Coronary artery (tissue), 2 donors: ENCODE measurements around the gene NUBP2.

ENCODE experiments used
- DNase-seq: peaks from one replicate; pipeline ENCODE4 v3.0.0-alpha.2; 2017; ENCODE audit warnings: low spot score
- H3K27ac ChIP-seq, 2 donors: fragments of 200-600 bp; sonication (generic); one replicate each; pipeline ENCODE4 v1.5.1; 2016 to 2019
- H3K4me3 ChIP-seq: fragments of 200-600 bp; sonication (generic); 2 replicates; pipeline ENCODE4 v1.5.1; 2016; ENCODE audit warnings: mild to moderate bottlenecking, moderate library complexity
- TF ChIP-seq, protein P1 (sequence below): fragments of 200-600 bp; sonication (generic); IDR thresholded peaks from one replicate; pipeline ENCODE4 v1.5.1; 2019; ENCODE audit warnings: antibody characterized with exemption

The NUBP2 gene

DNA sequence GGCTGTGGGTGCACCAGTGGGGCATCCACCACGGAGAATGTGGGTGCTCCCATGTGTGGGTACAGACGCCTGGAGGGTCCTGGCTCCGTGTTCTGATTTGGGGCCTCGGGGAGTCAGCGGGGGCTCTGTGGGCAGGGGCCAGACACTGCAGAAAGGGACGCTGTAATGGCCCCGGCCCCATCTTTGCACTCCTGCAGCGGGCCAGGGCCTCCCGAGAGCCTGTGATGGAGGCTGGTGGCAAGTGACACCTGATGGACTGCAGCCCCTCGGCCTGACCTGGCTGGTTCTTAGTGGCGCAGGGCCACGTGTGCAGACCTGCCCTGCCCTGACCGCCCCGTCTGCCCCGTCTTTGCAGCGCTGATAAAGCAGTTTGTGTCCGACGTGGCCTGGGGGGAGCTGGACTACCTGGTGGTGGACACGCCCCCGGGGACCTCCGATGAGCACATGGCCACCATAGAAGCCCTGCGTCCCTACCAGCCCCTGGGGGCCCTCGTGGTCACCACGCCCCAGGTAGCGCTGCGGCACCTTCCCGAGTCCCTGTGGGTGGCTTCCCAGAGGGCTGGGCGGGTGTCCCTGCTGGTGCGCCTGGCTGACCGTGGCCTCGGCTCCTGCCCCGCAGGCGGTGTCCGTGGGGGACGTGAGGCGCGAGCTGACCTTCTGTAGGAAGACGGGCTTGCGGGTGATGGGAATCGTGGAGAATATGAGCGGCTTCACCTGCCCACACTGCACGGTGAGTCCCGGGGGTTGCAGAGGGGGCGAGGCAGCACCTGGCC is 4.7 kb downstream of the NUBP2 start:
- TF ChIP-seq, protein P1, sequence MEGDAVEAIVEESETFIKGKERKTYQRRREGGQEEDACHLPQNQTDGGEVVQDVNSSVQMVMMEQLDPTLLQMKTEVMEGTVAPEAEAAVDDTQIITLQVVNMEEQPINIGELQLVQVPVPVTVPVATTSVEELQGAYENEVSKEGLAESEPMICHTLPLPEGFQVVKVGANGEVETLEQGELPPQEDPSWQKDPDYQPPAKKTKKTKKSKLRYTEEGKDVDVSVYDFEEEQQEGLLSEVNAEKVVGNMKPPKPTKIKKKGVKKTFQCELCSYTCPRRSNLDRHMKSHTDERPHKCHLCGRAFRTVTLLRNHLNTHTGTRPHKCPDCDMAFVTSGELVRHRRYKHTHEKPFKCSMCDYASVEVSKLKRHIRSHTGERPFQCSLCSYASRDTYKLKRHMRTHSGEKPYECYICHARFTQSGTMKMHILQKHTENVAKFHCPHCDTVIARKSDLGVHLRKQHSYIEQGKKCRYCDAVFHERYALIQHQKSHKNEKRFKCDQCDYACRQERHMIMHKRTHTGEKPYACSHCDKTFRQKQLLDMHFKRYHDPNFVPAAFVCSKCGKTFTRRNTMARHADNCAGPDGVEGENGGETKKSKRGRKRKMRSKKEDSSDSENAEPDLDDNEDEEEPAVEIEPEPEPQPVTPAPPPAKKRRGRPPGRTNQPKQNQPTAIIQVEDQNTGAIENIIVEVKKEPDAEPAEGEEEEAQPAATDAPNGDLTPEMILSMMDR, result no peak

DNA sequence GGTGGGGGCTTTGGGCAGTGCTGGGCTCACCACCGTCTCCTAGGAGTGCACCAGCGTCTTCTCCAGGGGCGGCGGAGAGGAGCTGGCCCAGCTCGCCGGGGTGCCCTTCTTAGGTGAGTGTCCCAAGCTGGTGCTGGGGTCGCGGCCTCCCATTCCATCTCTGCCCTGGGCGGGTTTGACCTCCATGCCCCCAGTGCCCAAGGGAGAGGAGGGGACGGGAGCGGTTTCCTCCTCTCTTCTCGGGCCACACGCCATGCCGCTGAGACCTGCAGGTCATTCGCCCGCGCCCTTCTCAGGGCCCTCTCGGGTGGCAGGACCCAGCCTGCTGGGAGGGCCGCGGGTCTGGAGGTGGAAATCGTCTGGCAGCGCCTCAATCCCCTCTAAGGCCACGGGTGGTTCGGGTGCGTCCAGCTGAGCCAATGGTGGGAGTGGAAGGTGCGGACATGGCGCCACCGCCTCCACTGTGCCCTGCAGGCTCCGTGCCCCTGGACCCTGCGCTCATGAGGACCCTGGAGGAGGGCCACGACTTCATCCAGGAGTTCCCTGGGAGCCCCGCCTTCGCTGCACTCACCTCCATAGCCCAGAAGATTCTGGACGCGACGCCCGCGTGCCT is 5.4 kb downstream of the NUBP2 start:
- no peak for DNase-seq
- H3K4me3 ChIP-seq, result no peak overlapping the region
- H3K27ac ChIP-seq, result no peak overlapping the region
- TF ChIP-seq, protein P1, result no peak

More for the DNA sequence above, 4.7 kb downstream of the NUBP2 start:
- Histone ChIP-seq H3K27ac (no peak overlapping the region), H3K4me3 (no peak overlapping the region)
- DNase-seq, result no peak

DNA sequence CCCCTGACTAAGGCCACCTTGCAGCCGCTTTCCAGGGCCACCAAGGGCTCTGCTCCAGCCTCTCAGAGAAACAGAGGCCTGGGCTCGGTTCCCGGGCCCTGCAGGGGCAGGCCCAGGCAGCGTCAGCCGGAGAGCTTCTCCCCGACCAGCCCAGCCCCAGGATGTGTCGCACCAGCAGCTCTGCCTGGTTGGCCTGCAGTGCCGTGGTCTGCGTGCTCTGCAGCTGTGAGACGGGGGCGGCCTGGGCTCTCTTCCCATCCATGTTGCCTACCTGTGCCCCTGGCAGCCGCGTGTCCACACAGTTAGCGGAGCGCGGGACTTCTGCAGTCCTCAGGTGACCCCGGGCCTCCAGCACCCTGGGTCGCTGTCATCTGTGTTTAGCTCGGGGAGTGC is 5.9 kb downstream of the NUBP2 start:
- Histone ChIP-seq H3K4me3 (no peak overlapping the region), H3K27ac (no peak overlapping the region)
- TF ChIP-seq, protein P1, result no peak
- DNase-seq, result no peak

DNA sequence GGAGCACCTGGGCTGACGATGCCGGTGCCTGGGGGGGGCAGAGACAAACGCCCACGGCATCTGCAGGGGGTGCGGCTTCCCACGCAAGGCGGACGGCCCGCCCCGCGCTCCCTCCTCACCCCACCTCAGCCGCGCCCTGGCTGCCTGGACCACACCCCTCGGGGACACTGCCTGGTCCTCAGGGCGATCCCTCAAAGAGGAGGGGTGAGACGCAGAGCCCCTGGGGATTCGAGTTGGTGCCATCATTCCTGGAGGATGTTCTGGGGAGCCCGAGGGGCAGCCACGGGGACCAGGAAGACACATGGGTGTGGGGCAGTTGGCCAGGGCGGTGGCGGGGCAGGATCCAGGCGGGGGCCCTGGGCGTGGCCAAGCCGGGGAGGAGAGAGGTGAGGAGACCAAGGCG is 6.9 kb downstream of the NUBP2 start:
- TF ChIP-seq, protein P1, result no peak
- no peak for DNase-seq
- no peak overlapping the region for H3K27ac ChIP-seq
- H3K4me3 ChIP-seq, result no peak overlapping the region

DNA sequence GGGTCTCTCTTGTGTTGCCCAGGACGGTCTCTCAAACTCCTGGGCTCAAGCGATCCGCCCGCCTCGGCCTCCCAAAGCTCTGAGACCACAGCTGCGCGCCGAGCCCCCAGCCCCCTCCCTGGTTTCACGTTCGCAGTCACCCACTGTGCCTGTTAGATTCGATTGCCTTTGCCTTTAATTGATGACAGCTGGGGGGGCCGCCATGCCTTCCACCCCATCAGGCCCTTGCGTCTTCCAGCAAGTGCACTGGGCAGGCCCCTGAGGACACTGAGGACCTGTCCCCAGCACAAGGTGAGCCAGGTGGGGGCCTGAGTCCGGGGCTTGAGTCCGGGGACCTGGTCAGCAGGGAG is 7.5 kb downstream of the NUBP2 start:
- TF ChIP-seq, protein P1, result no peak
- DNase-seq, result no peak
- no peak overlapping the region for H3K4me3 ChIP-seq
- H3K27ac ChIP-seq, result no peak overlapping the region

DNA sequence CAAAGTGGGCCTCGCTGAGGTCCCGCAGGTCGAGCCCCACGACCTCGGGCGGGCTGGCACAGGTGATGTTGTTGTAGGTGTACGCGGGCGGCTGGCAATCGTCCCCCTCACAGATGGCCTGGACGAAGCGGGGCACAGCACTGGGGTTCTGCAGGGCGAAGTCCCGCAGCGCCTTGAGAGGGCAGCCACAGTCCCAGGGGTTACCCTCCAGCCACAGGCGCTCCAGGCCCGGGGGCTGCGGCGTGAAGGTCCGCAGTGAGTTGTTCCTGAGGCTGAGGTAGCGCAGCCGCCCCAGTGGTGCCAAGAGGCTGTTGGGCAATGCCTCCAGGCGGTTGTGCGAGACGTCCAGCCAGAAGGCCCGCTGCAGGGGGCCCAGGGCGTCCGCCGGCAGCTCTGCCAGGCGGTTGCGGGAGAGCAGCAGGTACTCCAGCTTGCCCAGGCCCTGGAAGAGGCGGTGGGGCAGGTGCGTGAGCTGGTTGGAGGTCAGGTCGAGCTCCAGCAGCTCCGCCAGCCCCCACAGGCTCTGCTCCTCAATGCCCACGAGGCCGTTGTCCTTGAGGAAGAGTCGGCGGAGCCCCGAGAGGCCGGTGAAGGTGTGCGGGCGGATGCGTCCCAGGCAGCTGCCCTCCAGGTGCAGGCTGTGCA is 8.0 kb downstream of the NUBP2 start:
- Histone ChIP-seq H3K4me3 (no peak overlapping the region), H3K27ac (no peak overlapping the region)
- no peak for DNase-seq
- TF ChIP-seq, protein P1, result no peak
